ENCODE measurements around the gene DCDC2C. TPM values are rescaled to one million over a fixed set of nuclear protein-coding genes. Genes with fewer than 3 reads are reported as not detected.

DCDC2C gene
- total RNA-seq, 2 donors from 2014 or later, result not detected

GRCh38 chr2:3769766-3770165, 66.4 kb downstream of the DCDC2C start:
- Mint-ChIP-seq H3K4me1 (ENCODE audit: low read depth in 2 of 2) (no peaks in the 10 kb centered on the region), H3K9me3 (no peaks in the 10 kb centered on the region), H3K27ac (no peak overlapping the region), H3K36me3 (no peaks in the 10 kb centered on the region), H3K4me3 (no peak overlapping the region), H3K27me3 (peaks cover 5% of the 10 kb centered on the region in 2 donors)
- DNase-seq (ENCODE audit: low spot score) (no peak), ATAC-seq (no peak)

DNA sequence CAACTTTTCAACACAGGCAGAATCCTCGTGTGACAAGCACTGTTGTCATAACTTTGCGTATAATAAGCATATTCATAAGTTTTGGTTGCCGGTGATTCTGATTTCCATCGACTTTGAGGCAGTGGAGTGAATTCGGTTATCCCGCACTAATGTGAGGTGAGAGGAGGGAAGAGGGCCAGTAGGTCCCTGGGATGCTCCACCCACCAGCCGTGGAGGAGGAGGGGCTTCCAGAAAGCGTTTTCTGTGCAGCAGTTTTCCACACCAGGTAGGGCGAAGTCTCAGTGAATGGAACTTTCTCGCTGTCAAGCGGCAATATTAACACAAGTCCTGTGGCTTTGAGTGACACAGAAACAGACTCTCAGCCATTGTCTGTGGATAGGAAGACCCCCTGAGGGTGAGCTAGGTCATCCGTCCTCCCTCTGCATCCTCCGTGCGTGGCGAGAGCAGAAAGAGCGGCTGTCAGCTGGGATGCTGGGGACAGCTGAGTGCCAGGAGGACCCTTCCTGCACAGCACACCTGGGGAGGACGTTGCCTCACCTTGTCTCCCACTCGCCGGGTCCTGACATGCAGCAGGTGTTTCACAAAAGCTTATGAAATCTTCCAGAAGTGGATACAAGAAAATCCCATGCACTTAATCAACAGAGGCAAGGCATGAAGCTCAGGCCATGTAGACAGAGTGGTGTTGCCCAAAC, 67.5 kb downstream of the DCDC2C start:
- Mint-ChIP-seq H3K36me3 (no peaks in the 10 kb centered on the region), H3K27ac (no peak overlapping the region), H3K4me1 (ENCODE audit: low read depth in 2 of 2) (no peaks in the 10 kb centered on the region), H3K4me3 (no peak overlapping the region), H3K9me3 (no peaks in the 10 kb centered on the region), H3K27me3 (peaks cover 0 to 5% of the 10 kb centered on the region in 2 donors)
- no peak for DNase-seq (ENCODE audit: low spot score)
- no peak for ATAC-seq

DNA sequence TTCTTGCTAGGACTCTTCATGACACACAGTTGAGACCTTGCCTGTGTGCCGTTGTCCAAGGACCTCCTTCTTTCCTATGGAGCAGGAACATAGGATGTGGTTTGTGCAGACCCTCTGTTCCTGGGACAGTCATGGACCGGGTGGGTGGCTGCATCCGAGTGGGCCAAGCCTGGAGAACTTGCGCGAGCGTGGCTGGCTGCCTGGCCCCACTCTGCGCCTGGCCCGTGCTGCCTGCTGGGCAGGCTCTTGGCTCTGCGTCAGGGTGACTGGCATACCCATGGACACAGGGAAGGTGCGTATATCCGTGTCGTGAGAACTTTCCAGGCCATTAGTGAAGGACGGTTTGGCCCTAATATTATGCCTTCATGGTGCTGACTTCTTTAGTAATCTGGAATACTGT, 68.2 kb downstream of the DCDC2C start:
- peaks cover 6% of the 10 kb centered on the region for H3K9me3 Mint-ChIP-seq
- peak in 1 of 2 donors; percentile 24 for ATAC-seq

GRCh38 chr2:3774336-3774735, 71.0 kb downstream of the DCDC2C start:
- H3K9me3 Mint-ChIP-seq, result peaks cover 7% of the 10 kb centered on the region
- peaks cover 6 to 11% of the 10 kb centered on the region in 2 donors for H3K27me3 Mint-ChIP-seq
- no peak overlapping the region for H3K27ac Mint-ChIP-seq
- H3K4me3 Mint-ChIP-seq, result no peak overlapping the region
- ATAC-seq, result no peak
- peaks cover 0 to 16% of the 10 kb centered on the region in 2 donors for H3K4me1 Mint-ChIP-seq (ENCODE audit: low read depth in 2 of 2)
- peaks cover 4% of the 10 kb centered on the region for H3K36me3 Mint-ChIP-seq
- no peak for DNase-seq (ENCODE audit: low spot score)

More for the DNA sequence above, 68.2 kb downstream of the DCDC2C start:
- peaks cover 0 to 6% of the 10 kb centered on the region in 2 donors for H3K4me1 Mint-ChIP-seq (ENCODE audit: low read depth in 2 of 2)
- no peak for DNase-seq (ENCODE audit: low spot score)
- H3K27me3 Mint-ChIP-seq, result peaks cover 0 to 5% of the 10 kb centered on the region in 2 donors
- peaks cover 4% of the 10 kb centered on the region for H3K36me3 Mint-ChIP-seq
- H3K4me3 Mint-ChIP-seq, result no peak overlapping the region
- no peak overlapping the region for H3K27ac Mint-ChIP-seq

GRCh38 chr2:3776311-3776710, 72.9 kb downstream of the DCDC2C start:
- Mint-ChIP-seq H3K27ac (no peak overlapping the region), H3K4me1 (ENCODE audit: low read depth in 2 of 2) (peaks cover 8 to 23% of the 10 kb centered on the region in 2 donors), H3K36me3 (peaks cover 4% of the 10 kb centered on the region), H3K4me3 (no peak overlapping the region), H3K9me3 (peaks cover 7% of the 10 kb centered on the region), H3K27me3 (peaks cover 6 to 13% of the 10 kb centered on the region in 2 donors)
- DNase-seq (ENCODE audit: low spot score), result peak; percentile 22
- ATAC-seq, result no peak

DNA sequence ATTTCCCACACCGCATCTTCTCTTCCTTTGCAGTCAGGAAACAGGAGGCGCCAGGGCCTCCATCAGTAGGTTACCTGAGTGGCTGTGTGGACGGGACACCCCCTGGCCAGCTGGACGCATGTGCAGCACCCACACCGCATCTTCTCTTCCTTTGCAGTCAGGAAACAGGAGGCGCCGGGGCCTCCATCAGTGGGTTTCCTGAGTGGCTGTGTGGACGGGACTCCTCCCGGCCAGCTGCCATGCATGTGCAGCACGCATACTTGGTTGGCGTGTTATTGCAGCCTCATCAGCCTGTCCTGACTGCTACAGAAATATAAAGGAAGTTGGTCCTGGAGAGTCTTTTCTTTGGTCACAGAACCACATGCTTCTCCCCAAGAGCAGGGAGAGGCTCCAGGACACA, 74.6 kb downstream of the DCDC2C start:
- DNase-seq (ENCODE audit: low spot score), result peak; percentile 26
- peak in 1 of 2 donors; percentile 36 for ATAC-seq
- Mint-ChIP-seq H3K27me3 (peaks cover 6 to 8% of the 10 kb centered on the region in 2 donors), H3K4me1 (ENCODE audit: low read depth in 2 of 2) (peaks cover 8 to 23% of the 10 kb centered on the region in 2 donors), H3K36me3 (peaks cover 4% of the 10 kb centered on the region), H3K9me3 (peaks cover 7% of the 10 kb centered on the region), H3K27ac (no peak overlapping the region), H3K4me3 (no peak overlapping the region)

GRCh38 chr2:3778851-3779495, 75.6 kb downstream of the DCDC2C start:
- H3K4me3 Mint-ChIP-seq, result no peak overlapping the region
- no peak overlapping the region for H3K27ac Mint-ChIP-seq
- DNase-seq (ENCODE audit: low spot score), result peak; percentile 58
- H3K36me3 Mint-ChIP-seq, result peaks cover 4% of the 10 kb centered on the region
- no peak for ATAC-seq
- peaks cover 6 to 8% of the 10 kb centered on the region in 2 donors for H3K27me3 Mint-ChIP-seq
- H3K9me3 Mint-ChIP-seq, result peaks cover 7% of the 10 kb centered on the region
- peaks cover 8 to 23% of the 10 kb centered on the region in 2 donors for H3K4me1 Mint-ChIP-seq (ENCODE audit: low read depth in 2 of 2)

DNA sequence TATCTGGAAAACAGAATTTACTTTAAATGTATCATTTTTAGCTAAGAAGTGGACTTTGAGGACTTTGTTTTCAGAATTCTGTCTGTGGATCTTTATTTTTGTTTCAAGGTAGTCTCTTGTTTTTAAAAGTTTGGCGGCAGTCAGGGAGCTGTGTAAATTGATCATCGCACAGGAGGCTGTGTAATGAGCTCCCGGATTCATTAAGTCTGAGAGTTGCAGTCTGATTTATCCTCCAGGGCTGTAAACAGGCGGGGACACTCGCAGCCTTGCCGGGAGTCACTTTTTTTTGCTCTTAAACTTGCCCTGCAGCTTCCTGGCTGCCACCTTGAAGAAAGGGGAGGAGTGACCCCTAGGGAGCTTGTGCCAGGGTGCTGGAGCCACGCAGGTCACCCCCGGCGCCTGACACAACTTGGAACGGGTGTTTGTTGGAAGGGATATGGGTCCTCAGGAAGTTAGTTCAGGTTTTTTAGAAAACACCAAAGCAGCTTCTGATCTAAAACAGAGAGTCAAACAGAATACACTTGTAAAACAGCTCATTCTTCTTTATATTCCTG, 76.2 kb downstream of the DCDC2C start:
- Mint-ChIP-seq H3K36me3 (peaks cover 4% of the 10 kb centered on the region), H3K4me1 (ENCODE audit: low read depth in 2 of 2) (peaks cover 8 to 23% of the 10 kb centered on the region in 2 donors), H3K9me3 (peaks cover 7% of the 10 kb centered on the region), H3K27me3 (peaks cover 6 to 9% of the 10 kb centered on the region in 2 donors), H3K4me3 (no peak overlapping the region), H3K27ac (no peak overlapping the region)
- ATAC-seq (no peak), DNase-seq (ENCODE audit: low spot score) (peak; percentile 44)

- DNase-seq (ENCODE audit: low spot score) (peak; percentile 73), ATAC-seq (peak; percentile 74 to 88)
- Mint-ChIP-seq H3K4me3 (peak overlapping the region; percentile 62), H3K27me3 (peaks cover 6 to 11% of the 10 kb centered on the region in 2 donors), H3K4me1 (ENCODE audit: low read depth in 2 of 2) (peaks cover 8 to 23% of the 10 kb centered on the region in 2 donors), H3K36me3 (peaks cover 4% of the 10 kb centered on the region), H3K27ac (no peak overlapping the region), H3K9me3 (peaks cover 7% of the 10 kb centered on the region)
These were observed 77.4 kb downstream of the DCDC2C start for GRCh38 chr2:3780477-3781402.

- H3K27ac Mint-ChIP-seq, result no peak overlapping the region
- no peaks in the 10 kb centered on the region for H3K36me3 Mint-ChIP-seq
- H3K27me3 Mint-ChIP-seq, result peaks cover 0 to 10% of the 10 kb centered on the region in 2 donors
- ATAC-seq, result no peak
- H3K9me3 Mint-ChIP-seq, result no peaks in the 10 kb centered on the region
- DNase-seq (ENCODE audit: low spot score), result no peak
- no peak overlapping the region for H3K4me3 Mint-ChIP-seq
- peaks cover 7 to 8% of the 10 kb centered on the region in 2 donors for H3K4me1 Mint-ChIP-seq (ENCODE audit: low read depth in 2 of 2)
These were observed 81.4 kb downstream of the DCDC2C start for GRCh38 chr2:3784731-3785130.

DNA sequence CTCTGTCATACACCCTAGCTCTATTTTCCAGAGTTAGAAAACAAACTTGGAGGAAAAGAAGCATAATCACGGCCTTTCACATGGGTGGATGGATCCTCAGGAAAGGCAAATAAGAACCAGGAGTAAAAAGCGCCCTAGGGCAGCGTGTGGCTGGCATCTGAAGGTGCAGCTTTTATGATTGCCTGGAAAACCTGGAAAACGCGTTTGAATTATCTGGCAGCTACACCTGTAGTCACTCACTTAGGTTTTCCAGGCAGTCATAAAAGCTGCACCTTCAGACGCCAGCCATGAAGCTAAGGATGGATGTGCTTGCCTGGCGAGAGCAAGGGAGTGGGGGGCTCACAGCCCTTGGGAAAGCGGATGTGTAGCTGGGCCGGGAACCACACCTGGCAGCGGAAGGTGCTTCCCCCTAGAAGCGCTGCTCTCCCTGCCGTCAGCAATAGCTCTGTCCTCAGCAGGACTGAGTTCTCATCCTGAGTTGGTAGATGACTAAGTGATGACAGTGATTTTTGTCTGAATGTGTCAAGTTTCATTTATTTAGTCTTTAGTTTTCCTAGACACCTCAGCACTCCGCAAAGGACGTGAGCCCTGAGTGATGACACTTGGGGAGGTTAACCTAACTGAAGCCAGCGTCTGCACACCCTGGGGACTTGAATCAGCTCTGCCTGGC, 82.0 kb downstream of the DCDC2C start:
- H3K36me3 Mint-ChIP-seq, result no peaks in the 10 kb centered on the region
- H3K9me3 Mint-ChIP-seq, result no peaks in the 10 kb centered on the region
- ATAC-seq (no peak), DNase-seq (ENCODE audit: low spot score) (peak; percentile 31)
- no peak overlapping the region for H3K4me3 Mint-ChIP-seq
- H3K4me1 Mint-ChIP-seq (ENCODE audit: low read depth in 2 of 2), result peaks cover 4 to 7% of the 10 kb centered on the region in 2 donors
- no peak overlapping the region for H3K27ac Mint-ChIP-seq
- peaks cover 0 to 9% of the 10 kb centered on the region in 2 donors for H3K27me3 Mint-ChIP-seq

- Mint-ChIP-seq H3K4me1 (ENCODE audit: low read depth in 2 of 2) (peaks cover 0 to 2% of the 10 kb centered on the region in 2 donors), H3K27me3 (peaks cover 0 to 11% of the 10 kb centered on the region in 2 donors), H3K36me3 (no peaks in the 10 kb centered on the region), H3K27ac (no peak overlapping the region), H3K4me3 (no peak overlapping the region), H3K9me3 (no peaks in the 10 kb centered on the region)
- DNase-seq (ENCODE audit: low spot score), result peak; percentile 26
- no peak for ATAC-seq
These were observed 82.5 kb downstream of the DCDC2C start for GRCh38 chr2:3785890-3786273.

DNA sequence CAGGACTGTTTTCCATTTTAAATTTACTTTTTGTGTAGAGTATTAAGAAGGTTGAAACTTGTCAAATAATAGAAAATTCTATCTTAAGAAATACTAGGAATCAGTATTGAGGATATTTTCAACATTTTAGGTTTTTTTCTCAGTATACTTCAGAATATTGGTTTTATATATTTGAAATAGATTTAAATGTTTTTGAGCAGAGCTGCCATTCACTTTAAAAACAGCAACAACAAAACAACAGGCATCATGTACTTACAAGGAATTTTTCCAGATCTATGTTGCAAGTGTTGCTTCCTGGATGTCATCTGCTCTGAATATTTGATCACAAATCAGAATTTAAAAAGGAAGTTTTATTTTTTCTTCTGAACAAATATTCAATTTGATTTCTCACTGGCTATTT, 84.4 kb downstream of the DCDC2C start:
- H3K27ac Mint-ChIP-seq, result no peak overlapping the region

More for the DNA sequence above, 84.4 kb downstream of the DCDC2C start:
- ATAC-seq, result no peak
- no peaks in the 10 kb centered on the region for H3K36me3 Mint-ChIP-seq
- H3K27me3 Mint-ChIP-seq, result peaks cover 0 to 11% of the 10 kb centered on the region in 2 donors
- H3K9me3 Mint-ChIP-seq, result no peaks in the 10 kb centered on the region
- no peaks in the 10 kb centered on the region for H3K4me1 Mint-ChIP-seq (ENCODE audit: low read depth in 2 of 2)
- DNase-seq (ENCODE audit: low spot score), result no peak
- H3K4me3 Mint-ChIP-seq, result no peak overlapping the region

All from natural killer cell treated with Interleukin-12 subunit alpha and Interleukin-12 subunit beta and Interleukin-15 and Interleukin-18, amount 100 ng/mL, for 72 hours (primary cell).